ENCODE results near the gene REV3L. TPM values are rescaled to one million over a fixed set of nuclear protein-coding genes. Genes with fewer than 3 reads are reported as not detected.

REV3L gene
- total RNA-seq, 1 donor from 2014 or later = 23.0 TPM

GRCh38 chr6:111358454-111358853 is 124.6 kb downstream of the REV3L start:
- H3K4me1 Mint-ChIP-seq (ENCODE audit: low read depth, unreplicated experiment) = peaks cover 15% of the 10 kb centered on the region
- FAIRE-seq (no peak), DNase-seq (ENCODE audit: low read depth) (peak; percentile 22)
- Histone ChIP-seq H3K4me1 (ENCODE audit: insufficient read depth, low read length) (peaks cover 12% of the 10 kb centered on the region), H3K9ac (ENCODE audit: low read length) (peak overlapping the region; percentile 11), H3K4me2 (ENCODE audit: low read length) (peak overlapping the region; percentile 40), H3K27ac (ENCODE audit: low read depth, low read length) (peak overlapping the region; percentile 24), H2AFZ (ENCODE audit: low read depth, low read length) (no peak overlapping the region), H3K27me3 (ENCODE audit: insufficient read depth, low read length) (no peaks in the 10 kb centered on the region), H3K36me3 (ENCODE audit: insufficient read depth, low read length) (peaks cover 16% of the 10 kb centered on the region), H3K79me2 (ENCODE audit: insufficient read depth, low read length) (no peaks in the 10 kb centered on the region), H3K4me3 (ENCODE audit: insufficient read depth, low read depth, low read length) (no peak overlapping the region), H4K20me1 (ENCODE audit: insufficient read depth, low read length) (no peaks in the 10 kb centered on the region), H3K9me3 (ENCODE audit: insufficient read depth, low read depth, low read length) (no peaks in the 10 kb centered on the region)
- no peaks in the 10 kb centered on the region for H3K9me3 Mint-ChIP-seq (ENCODE audit: unreplicated experiment)
- no peaks in the 10 kb centered on the region for H3K27me3 Mint-ChIP-seq (ENCODE audit: low read depth, unreplicated experiment)
- TF ChIP-seq EZH2 (IDR thresholded peaks at IDR 0.05; ENCODE audit: insufficient read depth, low read length) (no peak), CTCF (IDR thresholded peaks at IDR 0.05; ENCODE audit: insufficient read depth, low read depth, low read length) (no peak)
- no peak overlapping the region for H3K4me3 Mint-ChIP-seq (ENCODE audit: unreplicated experiment)
- H3K36me3 Mint-ChIP-seq (ENCODE audit: low read depth, unreplicated experiment) = no peaks in the 10 kb centered on the region
- H3K27ac Mint-ChIP-seq (ENCODE audit: unreplicated experiment) = no peak overlapping the region

- no peak for FAIRE-seq
These were observed 125.3 kb downstream of the REV3L start for GRCh38 chr6:111357705-111358104.

More at GRCh38 chr6:111357705-111358104, 125.3 kb downstream of the REV3L start:
- H3K4me3 Mint-ChIP-seq (ENCODE audit: unreplicated experiment) = no peak overlapping the region
- peak; percentile 47 for DNase-seq (ENCODE audit: low read depth)
- no peak overlapping the region for H3K4me3 ChIP-seq (ENCODE audit: insufficient read depth, low read depth, low read length)
- H4K20me1 ChIP-seq (ENCODE audit: insufficient read depth, low read length) = no peaks in the 10 kb centered on the region
- H3K9me3 Mint-ChIP-seq (ENCODE audit: unreplicated experiment) = no peaks in the 10 kb centered on the region
- TF ChIP-seq EZH2 (IDR thresholded peaks at IDR 0.05; ENCODE audit: insufficient read depth, low read length) (no peak), CTCF (IDR thresholded peaks at IDR 0.05; ENCODE audit: insufficient read depth, low read depth, low read length) (no peak)
- peaks cover 15% of the 10 kb centered on the region for H3K4me1 Mint-ChIP-seq (ENCODE audit: low read depth, unreplicated experiment)
- no peaks in the 10 kb centered on the region for H3K79me2 ChIP-seq (ENCODE audit: insufficient read depth, low read length)
- no peaks in the 10 kb centered on the region for H3K27me3 Mint-ChIP-seq (ENCODE audit: low read depth, unreplicated experiment)
- H3K4me2 ChIP-seq (ENCODE audit: low read length) = no peak overlapping the region
- H3K4me1 ChIP-seq (ENCODE audit: insufficient read depth, low read length) = peaks cover 12% of the 10 kb centered on the region
- no peaks in the 10 kb centered on the region for H3K9me3 ChIP-seq (ENCODE audit: insufficient read depth, low read depth, low read length)
- no peak overlapping the region for H3K9ac ChIP-seq (ENCODE audit: low read length)
- no peak overlapping the region for H2AFZ ChIP-seq (ENCODE audit: low read depth, low read length)
- peaks cover 16% of the 10 kb centered on the region for H3K36me3 ChIP-seq (ENCODE audit: insufficient read depth, low read length)
- H3K27ac ChIP-seq (ENCODE audit: low read depth, low read length) = no peak overlapping the region
- H3K27ac Mint-ChIP-seq (ENCODE audit: unreplicated experiment) = no peak overlapping the region
- H3K36me3 Mint-ChIP-seq (ENCODE audit: low read depth, unreplicated experiment) = no peaks in the 10 kb centered on the region
- no peaks in the 10 kb centered on the region for H3K27me3 ChIP-seq (ENCODE audit: insufficient read depth, low read length)
